HCT116 (cell line): Measurements from ENCODE around the gene MRAS. TPM values are rescaled to one million over a fixed set of nuclear protein-coding genes. Genes with fewer than 3 reads are reported as not detected.

Experiments used
- ATAC-seq: fragments of 200-7000 bp; cut with Tn5 transposase; 2 replicates; pipeline ENCODE4 v1.9.1; 2020; ENCODE audit warnings: mild to moderate bottlenecking, moderate library complexity
- BruUV-seq: library from RNA; stranded (reverse); fragments of 400-500 nt; replicated peaks from 2 replicates; lab custom pipeline; 2021; lab: Mats Ljungman, UMichigan
- CTCF ChIA-PET: fragments of 300-600 bp; sonication (Branson Sonifier 250); formaldehyde crosslinking; loops from one replicate; lab custom pipeline; 2021; ENCODE audit warnings: antibody characterized with exemption; lab: Charles Lee
- POLR2A ChIA-PET: fragments of 300-600, 350-600 bp; sonication (Branson Sonifier 250); formaldehyde crosslinking; loops from one replicate; lab custom pipeline; 2021; ENCODE audit warnings: antibody characterized with exemption; lab: Charles Lee
- RAD21 ChIA-PET, 2 experiments: fragments of 300-600 bp; sonication (Branson Sonifier 250); formaldehyde crosslinking; loops; one replicate each; lab custom pipeline; 2023; ENCODE audit warnings: low total read pairs in 2 of 2; ENCODE audit not compliant: uncharacterized antibody in 2 of 2, unreplicated experiment in 2 of 2, low non-redundant PET in 1 of 2; lab: Charles Lee
- DNase-seq: peaks from one replicate; pipeline ENCODE4 v3.0.0-alpha.2; 2010; ENCODE audit warnings: low read depth, low spot score
- H2AFZ ChIP-seq: fragments of 200-600 bp; shearing (Covaris generic), sonication (generic); 2 replicates; pipeline ENCODE4 v1.6.1; 2017; ENCODE audit warnings: low read depth, mixed run types, mixed read lengths, antibody characterized with exemption, low read length; ENCODE audit not compliant: poor library complexity, severe bottlenecking
- H3K27ac ChIP-seq: 2 replicates; pipeline ENCODE4 v1.5.1; 2012; ENCODE audit warnings: low read depth, low read length
- H3K27me3 ChIP-seq: fragments of 200-600 bp; sonication (generic); 2 replicates; pipeline ENCODE4 v1.6.1; 2016; ENCODE audit warnings: mixed run types, low read length, mixed read lengths; ENCODE audit not compliant: insufficient read depth
- H3K36me3 ChIP-seq, 2 experiments: fragments of 200-500 bp in 1 of 2; fragments of 200-600 bp in 1 of 2; sonication (Bioruptor generic) in 1 of 2; sonication (generic) in 1 of 2; 2 replicates each; pipeline versions ENCODE4 v1.5.1 to v1.6.1; 2014 to 2016; ENCODE audit warnings: low read length in 2 of 2, inconsistent platforms in 1 of 2, mixed read lengths in 1 of 2, mixed run types in 1 of 2; ENCODE audit not compliant: insufficient read depth in 2 of 2, control insufficient read depth in 1 of 2
- H3K4me1 ChIP-seq, 2 experiments: fragments of 200-600 bp in 1 of 2; sonication (generic) in 1 of 2; 2 replicates each; pipeline versions ENCODE4 v1.5.1 to v1.6.1; 2012 to 2017; ENCODE audit warnings: low read length in 2 of 2, inconsistent platforms in 1 of 2, mild to moderate bottlenecking in 1 of 2, mixed read lengths in 1 of 2, mixed run types in 1 of 2, moderate library complexity in 1 of 2; ENCODE audit not compliant: insufficient read depth in 2 of 2, control insufficient read depth in 1 of 2
- H3K4me2 ChIP-seq: fragments of 200-600 bp; sonication (generic); 2 replicates; pipeline ENCODE4 v1.6.1; 2017; ENCODE audit warnings: mixed run types, low read length, mixed read lengths
- H3K4me3 ChIP-seq, 2 experiments: fragments of 200-600 bp in 1 of 2; sonication (generic) in 1 of 2; replicated peaks in 1 of 2; 2 replicates each; pipeline ENCODE4 v1.5.1; 2011 to 2016; ENCODE audit warnings: low read length in 2 of 2, control low read depth in 1 of 2, low read depth in 1 of 2, mild to moderate bottlenecking in 1 of 2, mixed read lengths in 1 of 2, mixed run types in 1 of 2
- H3K79me2 ChIP-seq: fragments of 200-600 bp; sonication (generic); 2 replicates; pipeline ENCODE4 v1.6.1; 2017; ENCODE audit warnings: mild to moderate bottlenecking, mixed run types, low read length, moderate library complexity, mixed read lengths; ENCODE audit not compliant: insufficient read depth
- H3K9ac ChIP-seq: fragments of 200-600 bp; sonication (generic); 2 replicates; pipeline ENCODE4 v1.6.1; 2016; ENCODE audit warnings: low read length, mixed read lengths
- H3K9me2 ChIP-seq: fragments of 200-600 bp; sonication (generic), shearing (Covaris generic); 2 replicates; pipeline ENCODE4 v1.6.1; 2017; ENCODE audit warnings: mixed run types, mild to moderate bottlenecking, moderate library complexity; ENCODE audit not compliant: insufficient read depth
- H3K9me3 ChIP-seq, 2 experiments: fragments of 200-500 bp in 1 of 2; fragments of 200-600 bp in 1 of 2; sonication (Bioruptor generic) in 1 of 2; sonication (generic) in 1 of 2; 2 replicates each; pipeline ENCODE4 v1.6.1; 2014 to 2017; ENCODE audit warnings: low read length in 2 of 2, mixed read lengths in 2 of 2, inconsistent platforms in 1 of 2, low read depth in 1 of 2, mild to moderate bottlenecking in 1 of 2, mixed run types in 1 of 2, moderate library complexity in 1 of 2; ENCODE audit not compliant: control insufficient read depth in 1 of 2, insufficient read depth in 1 of 2
- H4K20me1 ChIP-seq: fragments of 200-600 bp; sonication (generic), shearing (Covaris generic); 2 replicates; pipeline ENCODE4 v1.6.1; 2017; ENCODE audit warnings: mixed run types, mild to moderate bottlenecking, moderate library complexity; ENCODE audit not compliant: insufficient read depth
- CTCF ChIP-seq, 3 experiments: fragments of 200-600 bp in 1 of 3; sonication (generic) in 1 of 3; IDR thresholded peaks in 2 of 3; conservative IDR thresholded peaks in 1 of 3; 2 replicates each; pipeline ENCODE4 v1.5.1; 2012 to 2017; ENCODE audit warnings: low read depth in 2 of 3, low read length in 2 of 3, antibody characterized with exemption in 1 of 3, borderline replicate concordance in 1 of 3, control low read depth in 1 of 3, mild to moderate bottlenecking in 1 of 3, mixed read lengths in 1 of 3, mixed run types in 1 of 3, moderate library complexity in 1 of 3; ENCODE audit not compliant: insufficient read depth in 1 of 3
- EZH2phosphoT487 ChIP-seq: fragments of 200-600 bp; IDR thresholded peaks from 2 replicates; pipeline ENCODE4 v1.6.1; 2018; ENCODE audit warnings: antibody characterized with exemption, borderline replicate concordance
- FOSL1 ChIP-seq: IDR thresholded peaks from 2 replicates; pipeline ENCODE4 v1.6.1; 2012; ENCODE audit warnings: low read depth
- POLR2A ChIP-seq: IDR thresholded peaks from 2 replicates; pipeline ENCODE4 v1.7.0; 2011; ENCODE audit warnings: borderline replicate concordance; ENCODE audit not compliant: insufficient read depth, insufficient read length; ENCODE audit errors: extremely low read depth
- RAD21 ChIP-seq: IDR thresholded peaks from 2 replicates; pipeline ENCODE4 v1.6.1; 2012; ENCODE audit warnings: low read depth, mild to moderate bottlenecking
- REST ChIP-seq: IDR thresholded peaks from 2 replicates; pipeline ENCODE4 v1.6.1; 2012; ENCODE audit warnings: low read depth
- SP1 ChIP-seq: IDR thresholded peaks from 2 replicates; pipeline ENCODE4 v1.6.1; 2012; ENCODE audit warnings: low read depth
- SRF ChIP-seq: IDR thresholded peaks from 2 replicates; pipeline ENCODE4 v1.6.1; 2012; ENCODE audit warnings: low read depth
- YY1 ChIP-seq: IDR thresholded peaks from 2 replicates; pipeline ENCODE4 v1.6.1; 2011; ENCODE audit warnings: low read length, low read depth, moderate library complexity, mild to moderate bottlenecking; ENCODE audit not compliant: insufficient replicate concordance; ENCODE audit errors: extremely low read depth
- ZBTB33 ChIP-seq: IDR thresholded peaks from 2 replicates; pipeline ENCODE4 v1.6.1; 2011; ENCODE audit warnings: mild to moderate bottlenecking, low read length, moderate library complexity; ENCODE audit not compliant: insufficient replicate concordance; ENCODE audit errors: extremely low read depth
- ZFX ChIP-seq: fragments of 450-650 bp; IDR thresholded peaks from 2 replicates; pipeline ENCODE4 v1.6.1; 2017
- intact Hi-C: fragments of 100-400 bp; cut with micrococcal nuclease; formaldehyde crosslinking; loops from 2 replicates; pipeline ENCODE4 v1.10.0; 2022
- total RNA-seq: library from RNA; stranded (reverse); gene quantifications from one replicate; pipeline ENCODE4 v1.2.1, GENCODE V29; 2021; ENCODE audit not compliant: unreplicated experiment

The MRAS gene
- total RNA-seq, 1 experiment from 2014 or later, result 13.5 TPM

- RAD21 ChIA-PET, result no interaction called here
Measured at GRCh38 chr3:138355071-138355470, 6.7 kb downstream of the MRAS start.

More at GRCh38 chr3:138355071-138355470, 6.7 kb downstream of the MRAS start:
- no TSS peak for BruUV-seq
- no peaks in the 10 kb centered on the region for H3K36me3 ChIP-seq
- H3K9me2 ChIP-seq, result no peaks in the 10 kb centered on the region
- no peaks in the 10 kb centered on the region for H3K4me1 ChIP-seq
- H2AFZ ChIP-seq, result no peak overlapping the region
- CTCF ChIA-PET, result no interaction called here
- no peak overlapping the region for H3K9ac ChIP-seq
- POLR2A ChIA-PET, result no interaction called here
- H3K79me2 ChIP-seq, result no peaks in the 10 kb centered on the region
- no peak for TF ChIP-seq POLR2A
- no peak for TF ChIP-seq YY1
- no peak for TF ChIP-seq ZBTB33
- TF ChIP-seq RAD21, result no peak
- TF ChIP-seq SP1, result no peak
- TF ChIP-seq FOSL1, result no peak
- no peak for TF ChIP-seq SRF
- no peak for TF ChIP-seq CTCF (IDR thresholded peaks at IDR 0.05 in 2 of 3, conservative IDR thresholded peaks at IDR 0.05 in 1 of 3; ENCODE audit: borderline replicate concordance in 1 of 3, insufficient read depth in 1 of 3, low read depth in 2 of 3, low read length in 2 of 3)
- TF ChIP-seq REST, result no peak
- no peak for TF ChIP-seq ZFX
- TF ChIP-seq EZH2phosphoT487, result no peak
- H3K4me3 ChIP-seq, result no peak overlapping the region
- no peak overlapping the region for H3K27ac ChIP-seq
- H3K27me3 ChIP-seq, result no peaks in the 10 kb centered on the region
- no peaks in the 10 kb centered on the region for H3K9me3 ChIP-seq
- DNase-seq, result no peak
- intact Hi-C loops, result no loop called here
- H3K4me2 ChIP-seq, result no peak overlapping the region
- no peak for ATAC-seq
- no peaks in the 10 kb centered on the region for H4K20me1 ChIP-seq
